ENCODE measurements around the gene RSL24D1.
"Not testable (repeated sequence)": the region's sequence is repeated elsewhere in the genome, so short reads cannot be mapped to it uniquely, and the experiment has no call there.

The RSL24D1 gene

DNA sequence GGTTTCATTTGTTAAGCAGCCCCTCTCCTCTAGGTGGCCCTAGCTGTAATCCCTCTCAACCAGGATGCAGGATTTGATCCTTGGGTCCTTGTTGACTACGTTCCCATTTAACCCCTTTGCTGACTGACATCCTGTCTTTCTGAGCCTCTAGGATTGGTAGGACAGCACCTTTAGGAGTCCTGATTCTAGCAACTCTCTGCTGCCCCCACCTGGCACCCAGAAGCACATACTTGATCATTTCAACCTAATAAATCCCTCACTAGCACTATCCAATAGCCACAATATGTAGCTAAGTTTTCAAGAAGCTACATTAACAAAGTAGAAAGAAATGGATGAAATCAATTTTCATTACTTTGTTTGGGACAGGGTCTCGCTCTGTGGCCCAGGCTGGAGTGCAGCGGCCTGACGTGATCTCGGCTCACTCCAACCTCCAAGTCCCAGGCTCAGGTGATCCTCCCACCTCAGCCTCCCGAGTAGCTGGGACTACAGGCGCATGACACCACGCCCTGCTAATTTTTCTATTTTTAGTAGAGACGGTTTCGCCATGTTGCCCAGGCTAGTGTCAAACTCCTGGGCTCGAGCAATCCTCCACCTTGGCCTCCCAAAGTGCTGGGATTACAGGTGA, 28.3 kb downstream of the RSL24D1 start:
- in situ Hi-C loops (cut with HindIII; ENCODE audit: low sequenced_read_pairs) = no loop called here
- TF ChIP-seq, protein P1, sequence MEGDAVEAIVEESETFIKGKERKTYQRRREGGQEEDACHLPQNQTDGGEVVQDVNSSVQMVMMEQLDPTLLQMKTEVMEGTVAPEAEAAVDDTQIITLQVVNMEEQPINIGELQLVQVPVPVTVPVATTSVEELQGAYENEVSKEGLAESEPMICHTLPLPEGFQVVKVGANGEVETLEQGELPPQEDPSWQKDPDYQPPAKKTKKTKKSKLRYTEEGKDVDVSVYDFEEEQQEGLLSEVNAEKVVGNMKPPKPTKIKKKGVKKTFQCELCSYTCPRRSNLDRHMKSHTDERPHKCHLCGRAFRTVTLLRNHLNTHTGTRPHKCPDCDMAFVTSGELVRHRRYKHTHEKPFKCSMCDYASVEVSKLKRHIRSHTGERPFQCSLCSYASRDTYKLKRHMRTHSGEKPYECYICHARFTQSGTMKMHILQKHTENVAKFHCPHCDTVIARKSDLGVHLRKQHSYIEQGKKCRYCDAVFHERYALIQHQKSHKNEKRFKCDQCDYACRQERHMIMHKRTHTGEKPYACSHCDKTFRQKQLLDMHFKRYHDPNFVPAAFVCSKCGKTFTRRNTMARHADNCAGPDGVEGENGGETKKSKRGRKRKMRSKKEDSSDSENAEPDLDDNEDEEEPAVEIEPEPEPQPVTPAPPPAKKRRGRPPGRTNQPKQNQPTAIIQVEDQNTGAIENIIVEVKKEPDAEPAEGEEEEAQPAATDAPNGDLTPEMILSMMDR (IDR thresholded peaks at IDR 0.05; ENCODE audit: low read depth, low read length) = peak; percentile 92
- DNase-seq (ENCODE audit: low read depth, low spot score) = peak; percentile 52
- H3K4me3 ChIP-seq (ENCODE audit: low read depth, low read length) = no peak overlapping the region

DNA sequence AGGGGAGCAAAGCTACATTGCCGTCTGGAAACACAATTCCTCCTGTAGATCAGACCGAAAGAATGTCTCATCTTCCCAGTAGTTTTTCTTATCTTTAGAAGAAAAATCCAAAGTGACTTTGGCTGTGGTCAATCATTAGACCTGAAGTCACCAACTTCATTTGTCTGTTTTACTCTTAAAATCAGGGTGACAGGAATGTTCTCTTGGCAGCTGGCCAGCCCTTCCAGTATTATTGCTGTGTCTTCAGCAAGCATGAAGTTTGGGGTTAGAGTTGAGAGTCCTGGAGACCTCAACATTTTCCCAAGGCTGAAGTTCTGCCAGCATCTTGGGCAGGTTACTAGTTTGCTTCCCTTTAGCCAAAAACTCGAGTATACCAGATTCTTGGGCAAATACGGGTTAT, 32.5 kb downstream of the RSL24D1 start:
- DNase-seq (ENCODE audit: low read depth, low spot score) = no peak
- TF ChIP-seq, protein P1 (IDR thresholded peaks at IDR 0.05; ENCODE audit: low read depth, low read length) = no peak
- in situ Hi-C loops (cut with HindIII; ENCODE audit: low sequenced_read_pairs) = no loop called here

DNA sequence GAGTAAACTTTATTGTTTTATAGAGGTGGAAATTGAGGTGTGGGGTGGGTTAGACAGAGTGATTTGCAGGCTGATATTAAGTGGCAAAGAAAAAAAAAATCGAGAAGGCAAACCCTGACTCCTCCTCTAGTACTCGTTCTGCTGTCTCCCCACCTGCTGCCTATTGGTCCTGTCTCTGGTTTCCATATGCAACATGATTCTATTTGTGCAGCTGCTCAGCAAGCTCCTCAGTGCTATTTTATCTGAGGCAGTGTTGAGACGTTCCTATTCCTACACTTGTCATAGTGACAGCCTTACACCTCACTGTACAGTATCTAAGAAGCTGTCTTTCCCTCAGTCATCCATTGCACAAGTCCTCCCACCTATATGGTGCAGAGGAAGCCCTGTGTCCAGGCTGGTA, 45.1 kb downstream of the RSL24D1 start:
- no peak overlapping the region for H3K4me3 ChIP-seq (ENCODE audit: low read depth, low read length)
- in situ Hi-C loops (cut with HindIII; ENCODE audit: low sequenced_read_pairs) = no loop called here
- TF ChIP-seq, protein P1 (IDR thresholded peaks at IDR 0.05; ENCODE audit: low read depth, low read length) = no peak
- no peak for DNase-seq (ENCODE audit: low read depth, low spot score)

More for the DNA sequence above, 32.5 kb downstream of the RSL24D1 start:
- no peak overlapping the region for H3K4me3 ChIP-seq (ENCODE audit: low read depth, low read length)

DNA sequence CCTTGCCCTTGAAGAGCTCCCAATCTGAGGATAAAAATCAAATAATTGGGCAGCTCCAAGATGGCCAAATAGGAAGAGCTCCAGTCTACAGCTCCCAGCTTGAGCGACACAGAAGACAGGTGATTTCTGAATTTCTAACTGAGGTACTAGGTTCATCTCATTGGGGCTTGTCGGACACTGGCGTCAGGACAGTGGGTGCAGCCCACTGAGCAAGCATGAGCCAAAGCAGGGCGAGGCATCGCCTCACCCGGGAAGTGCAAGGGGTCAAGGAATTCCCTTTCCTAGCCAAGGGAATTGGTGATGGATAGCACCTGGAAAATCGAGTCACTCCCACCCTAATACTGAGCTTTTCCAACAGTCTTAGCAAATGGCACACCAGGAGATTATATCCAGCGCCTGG, 53.6 kb downstream of the RSL24D1 start:
- H3K4me3 ChIP-seq (ENCODE audit: low read depth, low read length); DNase-seq (ENCODE audit: low read depth, low spot score); in situ Hi-C loops (cut with HindIII; ENCODE audit: low sequenced_read_pairs): not testable (repeated sequence)

DNA sequence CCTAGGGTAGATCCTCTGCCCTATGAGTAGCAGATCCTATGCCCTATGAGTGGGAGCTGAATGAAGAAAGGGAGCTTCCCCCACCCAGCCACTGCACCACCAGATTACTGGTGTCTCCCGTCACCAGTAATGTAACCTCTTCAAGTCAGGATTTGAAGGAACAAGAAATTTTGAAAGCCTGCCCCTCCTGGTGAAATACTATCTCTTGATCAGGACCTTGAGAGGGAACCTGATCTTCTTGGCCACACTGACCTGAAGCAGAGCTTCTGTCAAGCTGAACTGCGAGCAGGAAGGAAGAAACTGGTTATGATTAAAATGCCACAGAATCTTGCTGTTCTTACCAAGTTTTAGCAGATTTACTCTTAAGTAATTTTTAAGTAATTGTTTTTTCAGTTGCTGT, 62.8 kb downstream of the RSL24D1 start:
- no peak for DNase-seq (ENCODE audit: low read depth, low spot score)
- H3K4me3 ChIP-seq (ENCODE audit: low read depth, low read length) = no peak overlapping the region
- in situ Hi-C loops (cut with HindIII; ENCODE audit: low sequenced_read_pairs) = no loop called here
- TF ChIP-seq, protein P1 (IDR thresholded peaks at IDR 0.05; ENCODE audit: low read depth, low read length) = no peak

DNA sequence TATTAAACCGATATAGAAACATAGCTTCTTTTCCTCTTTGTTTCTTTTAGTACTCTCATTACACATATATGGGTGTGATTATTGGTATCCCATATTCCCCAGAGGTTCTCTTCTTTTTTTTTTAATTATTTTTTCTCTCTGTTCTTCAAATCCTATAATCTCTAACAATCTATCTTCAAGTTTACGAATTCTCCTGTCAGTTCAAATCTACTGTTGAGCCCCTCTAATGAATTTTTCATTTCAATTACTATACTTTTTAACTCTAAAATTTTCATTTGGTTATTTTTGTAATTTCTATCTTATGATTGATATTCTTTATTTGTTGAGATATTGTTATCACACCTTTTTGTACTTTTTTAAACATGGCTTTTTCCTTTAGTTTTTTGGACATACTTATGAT, 64.1 kb downstream of the RSL24D1 start:
- H3K4me3 ChIP-seq (ENCODE audit: low read depth, low read length) = no peak overlapping the region
- no peak for DNase-seq (ENCODE audit: low read depth, low spot score)
- in situ Hi-C loops (cut with HindIII; ENCODE audit: low sequenced_read_pairs) = no loop called here
- TF ChIP-seq, protein P1 (IDR thresholded peaks at IDR 0.05; ENCODE audit: low read depth, low read length) = no peak
